Astrocyte (in vitro differentiated cells and primary cell): ENCODE results near the gene GLIS2.

Source experiments
- CTCF ChIP-seq: IDR thresholded peaks from 2 replicates; pipeline ENCODE4 v1.5.1; 2011; ENCODE audit warnings: low read depth, mild to moderate bottlenecking, inconsistent platforms, low read length, moderate library complexity; ENCODE audit not compliant: insufficient read depth
- EZH2 ChIP-seq: IDR thresholded peaks from 2 replicates; pipeline ENCODE4 v1.6.1; 2012; ENCODE audit warnings: mild to moderate bottlenecking, low read length, inconsistent platforms; ENCODE audit not compliant: insufficient read depth

- TF ChIP-seq CTCF (no peak), EZH2 (no peak)
Observed at GRCh38 chr16:4347765-4348509, 32.1 kb downstream of the GLIS2 start.
